Ishikawa (cell line): ENCODE results near the gene USP30.

Experiments
- CEBPB ChIP-seq: IDR thresholded peaks from 2 replicates; pipeline ENCODE4 v1.6.1; 2012
- EP300 ChIP-seq: IDR thresholded peaks from 2 replicates; pipeline ENCODE4 v1.6.1; 2012; ENCODE audit warnings: borderline replicate concordance
- NFIC ChIP-seq: IDR thresholded peaks from 2 replicates; pipeline ENCODE4 v1.6.1; 2012
- TAF1 ChIP-seq: IDR thresholded peaks from 2 replicates; pipeline ENCODE4 v1.6.1; 2012; ENCODE audit warnings: low read depth, mild to moderate bottlenecking
- TCF12 ChIP-seq: IDR thresholded peaks from 2 replicates; pipeline ENCODE4 v1.6.1; 2012; ENCODE audit warnings: low read depth
- TF ChIP-seq, protein P1 (sequence below): IDR thresholded peaks from 2 replicates; pipeline ENCODE4 v1.6.1; 2012
- TF ChIP-seq, protein P2 (sequence below): IDR thresholded peaks from 2 replicates; pipeline ENCODE4 v1.6.1; 2012; ENCODE audit warnings: low read depth, mild to moderate bottlenecking

DNA sequence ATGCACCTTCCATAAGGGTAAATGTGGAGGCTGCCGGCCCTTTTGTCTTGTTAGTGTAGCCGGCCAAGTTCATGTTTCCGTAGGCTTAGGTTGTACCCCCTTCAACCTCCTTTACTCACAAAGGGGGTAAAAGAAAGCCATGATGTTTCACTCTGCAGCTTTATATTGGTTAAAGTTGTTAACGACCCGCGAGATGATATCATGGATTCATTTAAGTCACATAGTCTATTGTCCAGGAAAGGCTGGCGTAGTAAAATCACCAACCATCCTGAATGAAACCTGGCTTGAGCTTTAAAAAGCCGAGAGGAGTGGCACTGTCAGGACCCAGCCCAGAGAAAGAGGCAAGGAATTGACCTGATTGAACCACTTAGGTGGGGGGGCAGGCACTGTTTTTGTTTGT, 46.3 kb downstream of the USP30 start:
- TF ChIP-seq EP300 (no peak), TCF12 (no peak), TAF1 (no peak), CEBPB (no peak), NFIC (no peak)
- TF ChIP-seq, protein P1, sequence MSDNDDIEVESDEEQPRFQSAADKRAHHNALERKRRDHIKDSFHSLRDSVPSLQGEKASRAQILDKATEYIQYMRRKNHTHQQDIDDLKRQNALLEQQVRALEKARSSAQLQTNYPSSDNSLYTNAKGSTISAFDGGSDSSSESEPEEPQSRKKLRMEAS: no peak
- TF ChIP-seq, protein P2, sequence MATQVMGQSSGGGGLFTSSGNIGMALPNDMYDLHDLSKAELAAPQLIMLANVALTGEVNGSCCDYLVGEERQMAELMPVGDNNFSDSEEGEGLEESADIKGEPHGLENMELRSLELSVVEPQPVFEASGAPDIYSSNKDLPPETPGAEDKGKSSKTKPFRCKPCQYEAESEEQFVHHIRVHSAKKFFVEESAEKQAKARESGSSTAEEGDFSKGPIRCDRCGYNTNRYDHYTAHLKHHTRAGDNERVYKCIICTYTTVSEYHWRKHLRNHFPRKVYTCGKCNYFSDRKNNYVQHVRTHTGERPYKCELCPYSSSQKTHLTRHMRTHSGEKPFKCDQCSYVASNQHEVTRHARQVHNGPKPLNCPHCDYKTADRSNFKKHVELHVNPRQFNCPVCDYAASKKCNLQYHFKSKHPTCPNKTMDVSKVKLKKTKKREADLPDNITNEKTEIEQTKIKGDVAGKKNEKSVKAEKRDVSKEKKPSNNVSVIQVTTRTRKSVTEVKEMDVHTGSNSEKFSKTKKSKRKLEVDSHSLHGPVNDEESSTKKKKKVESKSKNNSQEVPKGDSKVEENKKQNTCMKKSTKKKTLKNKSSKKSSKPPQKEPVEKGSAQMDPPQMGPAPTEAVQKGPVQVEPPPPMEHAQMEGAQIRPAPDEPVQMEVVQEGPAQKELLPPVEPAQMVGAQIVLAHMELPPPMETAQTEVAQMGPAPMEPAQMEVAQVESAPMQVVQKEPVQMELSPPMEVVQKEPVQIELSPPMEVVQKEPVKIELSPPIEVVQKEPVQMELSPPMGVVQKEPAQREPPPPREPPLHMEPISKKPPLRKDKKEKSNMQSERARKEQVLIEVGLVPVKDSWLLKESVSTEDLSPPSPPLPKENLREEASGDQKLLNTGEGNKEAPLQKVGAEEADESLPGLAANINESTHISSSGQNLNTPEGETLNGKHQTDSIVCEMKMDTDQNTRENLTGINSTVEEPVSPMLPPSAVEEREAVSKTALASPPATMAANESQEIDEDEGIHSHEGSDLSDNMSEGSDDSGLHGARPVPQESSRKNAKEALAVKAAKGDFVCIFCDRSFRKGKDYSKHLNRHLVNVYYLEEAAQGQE: no peak
